Measurements from ENCODE around the gene POLR3A.

Gene POLR3A

DNA sequence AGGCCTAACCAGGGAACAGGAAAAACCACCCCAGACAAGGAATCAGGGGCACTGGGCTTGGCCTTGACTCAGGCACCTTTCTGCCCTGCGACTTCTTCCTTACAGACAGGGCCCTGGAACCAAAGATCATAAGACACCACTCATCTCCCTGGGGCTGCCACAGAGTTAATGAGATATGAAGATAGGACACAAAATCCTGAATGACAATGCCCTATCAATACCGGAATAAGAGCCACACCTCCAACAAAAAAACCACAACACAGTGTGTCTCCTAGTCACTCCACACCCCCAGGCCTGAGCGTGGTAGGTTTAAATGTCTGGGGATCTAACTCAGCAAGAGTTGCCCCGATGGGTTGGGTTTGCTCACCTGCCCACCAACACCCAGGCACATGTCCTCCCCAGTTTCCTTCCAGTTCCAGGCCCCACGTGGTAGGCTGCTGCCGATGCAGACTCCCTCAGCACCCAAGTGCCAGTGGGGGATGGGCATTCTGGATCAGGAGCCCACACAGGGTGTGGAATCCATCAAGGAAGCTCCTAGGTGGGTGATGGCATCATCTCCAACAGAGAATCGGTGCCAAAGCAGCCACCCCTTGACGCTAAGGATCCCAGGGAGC lies 106.6 kb downstream of the POLR3A start:
- Histone ChIP-seq H3K36me3 (ENCODE audit: insufficient read depth, low read length) (no peaks in the 10 kb centered on the region), H3K9ac (ENCODE audit: low read depth, low read length) (no peak overlapping the region), H3K4me1 (ENCODE audit: insufficient read depth, low read length) (peaks cover 22% of the 10 kb centered on the region; the same call in 1 of the 2 replicates), H3K27me3 (ENCODE audit: insufficient read depth, low read length) (peaks cover 6% of the 10 kb centered on the region), H3K4me3 (ENCODE audit: low read length) (no peak overlapping the region), H3K9me3 (ENCODE audit: insufficient read depth, low read depth, low read length) (no peaks in the 10 kb centered on the region), H3K27ac (ENCODE audit: low read depth, low read length) (no peak overlapping the region)
- 88% methylated on average over 8 of the region's 8 CpGs for WGBS

DNA sequence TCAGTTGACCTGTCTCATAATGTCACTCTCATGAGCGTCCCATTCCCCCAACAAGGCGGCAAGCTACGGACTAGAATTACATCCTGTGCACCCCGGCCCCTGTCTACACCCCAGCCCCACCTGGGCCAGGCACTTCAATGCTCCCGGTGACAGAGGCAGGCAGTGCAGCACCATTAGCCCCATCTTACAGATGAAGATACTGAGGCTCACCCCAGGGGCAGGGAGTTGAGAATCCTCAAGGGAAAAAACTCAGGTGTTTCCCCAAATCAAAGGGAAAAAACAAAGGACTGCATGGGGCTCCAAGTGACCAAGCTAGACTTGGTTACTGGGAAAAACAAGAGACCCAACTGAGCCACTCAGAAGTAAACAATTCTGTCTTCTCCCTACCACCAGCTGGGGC lies 107.3 kb downstream of the POLR3A start:
- no peak overlapping the region for H3K4me3 ChIP-seq (ENCODE audit: low read length)
- no peak overlapping the region for H3K9ac ChIP-seq (ENCODE audit: low read depth, low read length)
- H3K9me3 ChIP-seq (ENCODE audit: insufficient read depth, low read depth, low read length), result no peaks in the 10 kb centered on the region
- H3K27me3 ChIP-seq (ENCODE audit: insufficient read depth, low read length), result no peaks in the 10 kb centered on the region
- 93% methylated on average over 5 of the region's 5 CpGs for WGBS
- no peak overlapping the region for H3K27ac ChIP-seq (ENCODE audit: low read depth, low read length)
- H3K36me3 ChIP-seq (ENCODE audit: insufficient read depth, low read length), result no peaks in the 10 kb centered on the region
- peaks cover 16% of the 10 kb centered on the region; the same call in 1 of the 2 replicates for H3K4me1 ChIP-seq (ENCODE audit: insufficient read depth, low read length)

DNA sequence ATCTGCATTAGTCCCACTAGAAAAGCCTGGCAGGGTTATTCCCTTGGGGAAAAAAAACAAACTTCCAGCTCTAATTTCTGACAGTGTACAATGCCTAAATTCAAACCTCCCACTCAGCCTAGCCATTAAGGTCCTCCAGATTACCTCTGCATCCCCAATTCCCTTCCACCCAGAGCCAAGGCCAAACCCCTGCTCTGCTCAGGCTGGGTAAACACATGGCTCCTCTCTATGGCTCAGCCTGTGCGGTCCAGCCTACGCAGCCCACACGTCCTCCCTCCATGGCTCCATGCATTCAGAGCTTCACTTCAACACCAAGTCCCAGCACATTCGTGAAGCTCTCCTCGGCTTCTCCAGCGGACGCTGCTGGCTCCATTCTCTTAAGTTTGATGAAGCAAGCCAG lies 107.9 kb downstream of the POLR3A start:
- H3K27me3 ChIP-seq (ENCODE audit: insufficient read depth, low read length), result no peaks in the 10 kb centered on the region
- H3K4me1 ChIP-seq (ENCODE audit: insufficient read depth, low read length), result peaks cover 16% of the 10 kb centered on the region; the same call in 1 of the 2 replicates
- H3K4me3 ChIP-seq (ENCODE audit: low read length), result no peak overlapping the region
- 91% methylated on average over 7 of the region's 7 CpGs for WGBS
- no peaks in the 10 kb centered on the region for H3K9me3 ChIP-seq (ENCODE audit: insufficient read depth, low read depth, low read length)
- no peaks in the 10 kb centered on the region for H3K36me3 ChIP-seq (ENCODE audit: insufficient read depth, low read length)
- H3K9ac ChIP-seq (ENCODE audit: low read depth, low read length), result no peak overlapping the region
- no peak overlapping the region for H3K27ac ChIP-seq (ENCODE audit: low read depth, low read length)

DNA sequence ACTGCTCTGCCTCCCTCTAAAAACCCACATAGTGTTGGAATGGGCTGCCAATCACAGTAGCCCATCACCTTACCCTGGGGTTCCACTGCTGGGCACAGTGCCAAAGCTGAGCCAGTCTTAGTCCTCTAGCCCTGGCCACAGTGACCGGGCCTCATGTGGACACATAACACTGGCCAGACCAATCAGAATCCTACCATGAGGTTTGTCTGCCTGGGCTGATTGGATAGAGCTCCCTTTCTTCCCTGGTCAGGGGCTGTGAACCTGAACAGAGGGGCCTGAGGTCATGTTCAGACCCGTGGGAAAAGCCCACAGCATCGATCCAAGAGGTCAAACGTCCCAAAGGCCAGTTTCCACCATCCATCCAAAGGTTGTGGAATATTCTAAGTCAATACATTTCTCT lies 108.8 kb downstream of the POLR3A start:
- peaks cover 16% of the 10 kb centered on the region; the same call in 1 of the 2 replicates for H3K4me1 ChIP-seq (ENCODE audit: insufficient read depth, low read length)
- 85% methylated on average over 4 of the region's 4 CpGs for whole genome bisulfite sequencing

DNA sequence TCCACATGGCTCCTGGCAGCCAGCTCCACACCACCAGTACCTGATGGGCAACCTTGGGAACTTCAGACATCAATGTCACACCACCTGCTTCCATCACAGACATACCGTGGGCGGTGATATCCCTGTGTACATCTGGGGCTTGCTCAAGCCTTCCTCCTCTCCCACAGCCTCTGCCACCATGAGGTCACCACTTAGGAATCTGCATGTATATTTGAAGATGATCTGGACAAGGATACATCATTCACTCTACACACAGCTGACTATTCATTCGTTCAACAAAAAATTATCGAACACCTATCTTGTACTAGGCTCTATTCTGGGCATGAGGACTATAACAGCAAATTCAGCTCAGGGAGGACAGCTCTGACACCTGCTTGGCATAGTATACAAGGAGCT lies 109.6 kb downstream of the POLR3A start:
- 92% methylated on average over 4 of the region's 4 CpGs for WGBS

More for the DNA sequence above, 108.8 kb downstream of the POLR3A start:
- Histone ChIP-seq H3K27me3 (ENCODE audit: insufficient read depth, low read length) (no peaks in the 10 kb centered on the region), H3K27ac (ENCODE audit: low read depth, low read length) (no peak overlapping the region), H3K9ac (ENCODE audit: low read depth, low read length) (no peak overlapping the region), H3K9me3 (ENCODE audit: insufficient read depth, low read depth, low read length) (no peaks in the 10 kb centered on the region), H3K36me3 (ENCODE audit: insufficient read depth, low read length) (no peaks in the 10 kb centered on the region), H3K4me3 (ENCODE audit: low read length) (no peak overlapping the region)

More for the DNA sequence above, 109.6 kb downstream of the POLR3A start:
- no peak overlapping the region for H3K9ac ChIP-seq (ENCODE audit: low read depth, low read length)
- H3K4me1 ChIP-seq (ENCODE audit: insufficient read depth, low read length), result peaks cover 9% of the 10 kb centered on the region; the same call in 1 of the 2 replicates
- H3K36me3 ChIP-seq (ENCODE audit: insufficient read depth, low read length), result no peaks in the 10 kb centered on the region
- no peaks in the 10 kb centered on the region for H3K27me3 ChIP-seq (ENCODE audit: insufficient read depth, low read length)
- H3K4me3 ChIP-seq (ENCODE audit: low read length), result no peak overlapping the region
- no peak overlapping the region for H3K27ac ChIP-seq (ENCODE audit: low read depth, low read length)
- no peaks in the 10 kb centered on the region for H3K9me3 ChIP-seq (ENCODE audit: insufficient read depth, low read depth, low read length)

Data from HUES64 (cell line).